Activated CD8-positive, alpha-beta T cell treated with anti-CD3 and anti-CD28 coated beads for 36 hours (primary cell): ENCODE data around the gene FIZ1. TPM values are rescaled to one million over a fixed set of nuclear protein-coding genes. Genes with fewer than 3 reads are reported as not detected.

ENCODE experiments used
- ATAC-seq: fragments of 200-7000 bp; cut with Tn5 transposase; one replicate; pipeline ENCODE4 v1.10.0; 2021; ENCODE audit warnings: mild to moderate bottlenecking, moderate library complexity
- CTCF ChIA-PET: fragments of 350-600 bp; sonication (Branson Sonifier 250); formaldehyde crosslinking; loops from one replicate; lab custom pipeline; 2021; ENCODE audit warnings: antibody characterized with exemption; lab: Charles Lee
- POLR2A ChIA-PET: fragments of 350-600 bp; sonication (Branson Sonifier 250); formaldehyde crosslinking; loops from one replicate; lab custom pipeline; 2021; ENCODE audit warnings: antibody characterized with exemption; lab: Charles Lee
- DNase-seq: peaks from one replicate; pipeline ENCODE4 v3.0.0-alpha.2; 2020
- H3K27ac Mint-ChIP-seq: one replicate; pipeline ENCODE4 v1.8.0; 2021; ENCODE audit warnings: mild to moderate bottlenecking, mixed read lengths
- H3K27me3 Mint-ChIP-seq: one replicate; pipeline ENCODE4 v1.8.0; 2021; ENCODE audit warnings: mixed read lengths
- H3K36me3 Mint-ChIP-seq: one replicate; pipeline ENCODE4 v1.8.0; 2021; ENCODE audit warnings: low read depth, mixed read lengths
- H3K4me1 Mint-ChIP-seq: one replicate; pipeline ENCODE4 v1.8.0; 2021; ENCODE audit warnings: low read depth, mixed read lengths
- H3K4me3 Mint-ChIP-seq: one replicate; pipeline ENCODE4 v1.8.0; 2021; ENCODE audit warnings: mild to moderate bottlenecking, moderate library complexity, mixed read lengths
- H3K9me3 Mint-ChIP-seq: one replicate; pipeline ENCODE4 v1.8.0; 2021; ENCODE audit warnings: mixed read lengths
- intact Hi-C: fragments of 100-400 bp; cut with micrococcal nuclease; formaldehyde crosslinking; loops from one replicate; pipeline ENCODE4 v1.10.0; 2022
- total RNA-seq, 2 experiments: library from RNA; stranded (reverse); gene quantifications; one replicate each; pipeline ENCODE4 v1.2.3, GENCODE V29; 2021
- TF ChIP-seq, protein P1 (sequence below): fragments of 200-600 bp; IDR thresholded peaks from one replicate; pipeline ENCODE4 v1.8.0; 2022; ENCODE audit warnings: antibody characterized with exemption, mild to moderate bottlenecking

The FIZ1 gene
- total RNA-seq, 2 experiments from 2014 or later = 11.4 to 13.2 TPM

DNA sequence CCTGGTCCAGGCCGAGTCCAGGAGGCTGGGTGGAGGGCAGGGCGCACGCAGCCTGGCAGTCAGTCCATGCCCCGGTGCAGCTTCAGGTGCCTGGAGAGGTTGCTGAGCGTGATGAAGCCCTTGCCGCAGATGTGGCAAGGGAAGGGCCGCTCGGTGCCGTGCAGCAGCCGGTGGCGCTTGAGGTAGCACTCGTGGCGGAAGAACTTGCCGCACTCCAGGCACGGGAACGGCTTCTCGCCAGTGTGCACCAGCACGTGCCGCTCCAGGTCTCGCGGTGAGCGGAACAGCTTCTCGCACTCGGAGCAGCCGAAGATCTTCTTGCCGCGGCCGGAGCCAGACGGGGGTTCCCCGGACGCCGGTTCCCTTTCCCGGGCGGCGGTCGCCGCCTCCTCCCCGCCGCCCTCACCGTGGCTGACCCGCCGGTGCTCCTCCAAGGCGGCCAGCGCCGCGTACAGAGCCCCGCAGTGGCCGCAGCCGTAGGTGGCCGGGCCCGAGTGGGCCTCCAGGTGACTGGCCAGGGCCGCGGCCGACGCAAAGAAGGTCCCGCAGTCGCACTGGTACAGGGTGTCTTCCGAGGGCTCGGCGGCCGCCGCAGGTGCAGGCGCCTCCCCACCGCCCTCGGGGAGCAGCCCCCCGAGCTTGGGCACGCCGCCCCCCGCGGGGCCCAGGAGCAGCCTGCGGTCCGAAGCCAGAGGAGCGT, 6.8 kb downstream of the FIZ1 start:
- POLR2A ChIA-PET = no interaction called here
- intact Hi-C loops = no loop called here
- no peaks in the 10 kb centered on the region for H3K27me3 Mint-ChIP-seq

DNA sequence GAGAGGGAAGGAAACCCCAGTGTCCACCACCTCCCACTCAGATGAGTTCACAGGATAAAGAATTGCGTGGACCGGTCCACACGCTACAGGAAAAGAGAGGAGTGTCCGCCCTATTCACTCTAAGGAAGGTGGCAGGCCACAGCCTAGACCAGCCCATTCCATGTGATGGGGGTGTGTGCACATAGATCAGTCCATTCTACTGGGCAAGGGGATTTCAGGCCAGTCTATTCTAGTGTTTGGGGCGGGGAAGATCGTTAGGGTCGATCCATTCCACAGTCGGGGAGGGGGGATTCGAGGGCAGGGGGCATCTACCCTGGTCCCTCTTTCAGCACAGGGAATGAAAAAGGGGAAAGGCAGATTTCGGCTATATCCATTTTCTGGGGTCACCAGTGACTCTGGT, 7.8 kb downstream of the FIZ1 start:
- H3K27me3 Mint-ChIP-seq = no peaks in the 10 kb centered on the region
- no peak overlapping the region for H3K4me3 Mint-ChIP-seq

More for the DNA sequence above, 6.8 kb downstream of the FIZ1 start:
- H3K4me1 Mint-ChIP-seq = peaks cover 6% of the 10 kb centered on the region
- DNase-seq (no peak), ATAC-seq (no peak)
- peaks cover 2% of the 10 kb centered on the region for H3K9me3 Mint-ChIP-seq
- peaks cover 35% of the 10 kb centered on the region for H3K36me3 Mint-ChIP-seq
- H3K27ac Mint-ChIP-seq = no peak overlapping the region
- CTCF ChIA-PET = no interaction called here
- TF ChIP-seq, protein P1, sequence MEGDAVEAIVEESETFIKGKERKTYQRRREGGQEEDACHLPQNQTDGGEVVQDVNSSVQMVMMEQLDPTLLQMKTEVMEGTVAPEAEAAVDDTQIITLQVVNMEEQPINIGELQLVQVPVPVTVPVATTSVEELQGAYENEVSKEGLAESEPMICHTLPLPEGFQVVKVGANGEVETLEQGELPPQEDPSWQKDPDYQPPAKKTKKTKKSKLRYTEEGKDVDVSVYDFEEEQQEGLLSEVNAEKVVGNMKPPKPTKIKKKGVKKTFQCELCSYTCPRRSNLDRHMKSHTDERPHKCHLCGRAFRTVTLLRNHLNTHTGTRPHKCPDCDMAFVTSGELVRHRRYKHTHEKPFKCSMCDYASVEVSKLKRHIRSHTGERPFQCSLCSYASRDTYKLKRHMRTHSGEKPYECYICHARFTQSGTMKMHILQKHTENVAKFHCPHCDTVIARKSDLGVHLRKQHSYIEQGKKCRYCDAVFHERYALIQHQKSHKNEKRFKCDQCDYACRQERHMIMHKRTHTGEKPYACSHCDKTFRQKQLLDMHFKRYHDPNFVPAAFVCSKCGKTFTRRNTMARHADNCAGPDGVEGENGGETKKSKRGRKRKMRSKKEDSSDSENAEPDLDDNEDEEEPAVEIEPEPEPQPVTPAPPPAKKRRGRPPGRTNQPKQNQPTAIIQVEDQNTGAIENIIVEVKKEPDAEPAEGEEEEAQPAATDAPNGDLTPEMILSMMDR = no peak
- no peak overlapping the region for H3K4me3 Mint-ChIP-seq

DNA sequence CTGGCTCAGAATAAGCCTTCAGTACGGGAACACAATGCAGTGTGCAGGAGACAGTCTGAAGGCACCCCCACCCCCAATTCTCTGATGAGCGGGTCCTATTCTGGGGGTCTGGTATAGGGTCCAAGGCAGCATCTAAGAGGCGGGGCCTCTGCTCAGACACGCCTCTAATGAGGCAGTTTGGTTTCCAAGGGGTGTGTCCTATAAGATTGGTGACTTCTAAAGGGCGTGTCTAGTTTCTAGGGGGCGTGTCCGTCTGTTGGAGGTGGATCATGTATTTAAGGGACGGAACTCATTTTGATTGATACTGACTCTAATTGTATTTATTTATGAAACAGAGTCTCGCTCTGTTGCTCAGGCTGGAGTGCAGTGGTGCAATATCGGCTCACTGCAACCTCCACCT, 8.7 kb downstream of the FIZ1 start:
- ATAC-seq (no peak), DNase-seq (peak; percentile 44)
- Mint-ChIP-seq H3K4me1 (peaks cover 15% of the 10 kb centered on the region), H3K9me3 (peaks cover 2% of the 10 kb centered on the region), H3K36me3 (peaks cover 20% of the 10 kb centered on the region), H3K4me3 (no peak overlapping the region), H3K27me3 (no peaks in the 10 kb centered on the region), H3K27ac (no peak overlapping the region)
- TF ChIP-seq, protein P1 = no peak
- CTCF ChIA-PET = no interaction called here
- POLR2A ChIA-PET = no interaction called here
- intact Hi-C loops = no loop called here

More for the DNA sequence above, 7.8 kb downstream of the FIZ1 start:
- peaks cover 30% of the 10 kb centered on the region for H3K36me3 Mint-ChIP-seq
- peaks cover 12% of the 10 kb centered on the region for H3K4me1 Mint-ChIP-seq
- H3K9me3 Mint-ChIP-seq = peaks cover 2% of the 10 kb centered on the region
- ChIA-PET POLR2A (no interaction called here), CTCF (no interaction called here)
- no peak overlapping the region for H3K27ac Mint-ChIP-seq
- no peak for DNase-seq
- intact Hi-C loops = no loop called here
- TF ChIP-seq, protein P1 = no peak
- no peak for ATAC-seq

DNA sequence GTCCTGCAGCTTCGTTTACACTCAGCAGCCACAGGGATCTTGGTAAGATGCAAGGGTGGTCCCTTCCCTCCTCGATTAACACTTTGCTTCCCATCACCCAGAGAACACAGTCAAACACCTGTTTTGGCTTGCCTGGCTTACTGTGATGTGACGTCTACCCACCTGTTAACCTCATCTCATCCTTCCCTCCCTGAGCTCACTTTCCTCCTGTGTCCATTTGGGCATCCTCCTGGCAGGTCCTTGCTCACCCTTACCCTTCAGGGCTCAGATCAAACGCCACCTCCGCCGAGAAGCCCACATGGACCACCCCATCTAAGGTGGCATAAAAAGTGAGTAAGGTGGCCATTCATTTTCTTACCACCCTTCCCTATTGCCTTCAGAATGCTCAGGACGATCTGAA, 9.2 kb downstream of the FIZ1 start:
- Mint-ChIP-seq H3K4me3 (no peak overlapping the region), H3K4me1 (peaks cover 20% of the 10 kb centered on the region), H3K27ac (no peak overlapping the region)

DNA sequence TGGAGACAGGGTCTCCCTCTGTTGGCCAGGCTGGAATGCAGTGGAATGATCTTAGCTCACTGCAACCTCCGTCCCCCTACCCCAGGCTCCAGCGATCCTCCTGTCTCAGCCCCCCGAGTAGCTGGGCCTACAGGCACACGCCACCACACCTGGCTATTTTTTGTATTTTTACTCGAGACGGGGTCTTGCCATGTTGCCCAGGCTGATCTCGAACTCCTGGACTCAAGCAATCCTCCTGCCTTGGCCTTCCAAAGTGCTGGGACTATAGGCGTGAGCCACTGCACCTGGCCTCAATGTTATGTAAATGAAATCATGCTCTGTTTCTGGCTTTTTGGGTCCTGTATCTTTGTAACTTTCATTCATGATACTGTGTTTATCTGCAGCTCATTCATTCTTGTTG, 10.6 kb downstream of the FIZ1 start:
- TF ChIP-seq, protein P1 = no peak
- no peak overlapping the region for H3K4me3 Mint-ChIP-seq
- intact Hi-C loops = no loop called here

More for the DNA sequence above, 9.2 kb downstream of the FIZ1 start:
- TF ChIP-seq, protein P1 = no peak
- Mint-ChIP-seq H3K36me3 (peaks cover 15% of the 10 kb centered on the region), H3K9me3 (peaks cover 2% of the 10 kb centered on the region), H3K27me3 (no peaks in the 10 kb centered on the region)
- intact Hi-C loops = no loop called here
- CTCF ChIA-PET = no interaction called here
- no peak for DNase-seq
- no peak for ATAC-seq
- POLR2A ChIA-PET = no interaction called here

More for the DNA sequence above, 10.6 kb downstream of the FIZ1 start:
- no peak for ATAC-seq
- ChIA-PET CTCF (no interaction called here), POLR2A (no interaction called here)
- Mint-ChIP-seq H3K9me3 (no peaks in the 10 kb centered on the region), H3K4me1 (peaks cover 20% of the 10 kb centered on the region), H3K36me3 (peaks cover 7% of the 10 kb centered on the region), H3K27ac (no peak overlapping the region), H3K27me3 (no peaks in the 10 kb centered on the region)
- DNase-seq = no peak
